K562 (cell line): ENCODE measurements around the gene IFNK. TPM values are rescaled to one million over a fixed set of nuclear protein-coding genes. Genes with fewer than 3 reads are reported as not detected.

ENCODE experiments used
- ATAC-seq: fragments of 200-7000 bp; cut with Tn5 transposase; 3 replicates; pipeline ENCODE4 v1.9.1; 2020; ENCODE audit warnings: moderate library complexity
- BruUV-seq: library from RNA; stranded (reverse); fragments of 400-500 nt; replicated peaks from 2 replicates; lab custom pipeline; 2021; lab: Mats Ljungman, UMichigan
- CTCF ChIA-PET: fragments of 300-600 bp; formaldehyde crosslinking; extraction: SDS; loops from one replicate; lab custom pipeline; 2021; ENCODE audit warnings: low intra/inter-chr PET ratio; lab: Yijun Ruan, JAX
- POLR2A ChIA-PET: fragments of 300-600, 350-650 bp; sonication (Branson Sonifier 250); formaldehyde crosslinking; extraction: SDS; loops from one replicate; lab custom pipeline; 2021; ENCODE audit warnings: antibody characterized with exemption, inconsistent platforms; lab: Yijun Ruan, JAX
- DNase-seq, 4 experiments: peaks; one replicate each; pipeline versions ENCODE4 v3.0.0 to v3.0.0-alpha.2; 2011 to 2018; ENCODE audit warnings: low spot score in 3 of 4, mixed read lengths in 3 of 4; ENCODE audit errors: extremely low read depth in 1 of 4
- FAIRE-seq: peaks from 2 replicates; lab custom pipeline; 2011; peaks lifted over from hg19 to GRCh38; lab: Jason Lieb, UNC
- H2AFZ ChIP-seq: 2 replicates; pipeline ENCODE4 v1.6.0; 2011; ENCODE audit warnings: low read depth, low read length, control low read depth, inconsistent platforms
- H3K27ac ChIP-seq: fragments of 200-600 bp; 3 replicates; pipeline ENCODE4 v1.8.0; 2011; ENCODE audit warnings: low read depth, mild to moderate bottlenecking, control low read depth, inconsistent platforms, low read length, moderate library complexity, mixed read lengths; ENCODE audit errors: extremely low read depth
- H3K27me3 ChIP-seq, 2 experiments: fragments of 300-600 bp in 1 of 2; 2 replicates in 1 of 2; 3 replicates in 1 of 2; pipeline versions ENCODE4 v1.6.0 to v1.8.0; 2011; ENCODE audit warnings: inconsistent platforms in 2 of 2, low read length in 2 of 2, mild to moderate bottlenecking in 1 of 2, mixed read lengths in 1 of 2, moderate library complexity in 1 of 2; ENCODE audit not compliant: control insufficient read depth in 2 of 2, insufficient read depth in 2 of 2
- H3K36me3 ChIP-seq: fragments of 300-600 bp; 3 replicates; pipeline ENCODE4 v1.8.0; 2011; ENCODE audit warnings: mild to moderate bottlenecking, low read length, inconsistent platforms; ENCODE audit not compliant: control insufficient read depth, insufficient read depth
- H3K4me1 ChIP-seq, 2 experiments: fragments of 200-600 bp in 1 of 2; replicated peaks in 1 of 2; 2 replicates in 1 of 2; 3 replicates in 1 of 2; pipeline versions ENCODE4 v1.5.1 to v1.8.0; 2011; ENCODE audit warnings: inconsistent platforms in 2 of 2, low read length in 2 of 2, mild to moderate bottlenecking in 1 of 2, mixed read lengths in 1 of 2, moderate library complexity in 1 of 2; ENCODE audit not compliant: control insufficient read depth in 2 of 2, insufficient read depth in 2 of 2
- H3K4me2 ChIP-seq: 2 replicates; pipeline ENCODE4 v1.6.1; 2011; ENCODE audit warnings: low read length, control low read depth, inconsistent platforms, mixed read lengths; ENCODE audit not compliant: insufficient read depth
- H3K4me3 ChIP-seq: fragments of 200-600 bp; sonication (generic), shearing (Covaris generic); 2 replicates; pipeline ENCODE4 v1.5.1; 2016; ENCODE audit warnings: control low read depth, inconsistent platforms
- H3K79me2 ChIP-seq: fragments of 200-600 bp; 3 replicates; pipeline ENCODE4 v1.8.0; 2011; ENCODE audit warnings: low read length, inconsistent platforms; ENCODE audit not compliant: control insufficient read depth, insufficient read depth
- H3K9ac ChIP-seq, 2 experiments: 2 replicates each; pipeline versions ENCODE4 v1.6.0 to v1.6.1; 2011; ENCODE audit warnings: low read depth in 2 of 2, low read length in 2 of 2, control low read depth in 1 of 2, inconsistent platforms in 1 of 2, mild to moderate bottlenecking in 1 of 2, mixed read lengths in 1 of 2; ENCODE audit not compliant: insufficient read depth in 1 of 2
- H3K9me1 ChIP-seq: one replicate; pipeline ENCODE4 v1.6.0; 2011; ENCODE audit warnings: inconsistent platforms, mild to moderate bottlenecking, low read length, moderate library complexity; ENCODE audit not compliant: control insufficient read depth, insufficient read depth
- H3K9me3 ChIP-seq: replicated peaks from 2 replicates; pipeline ENCODE4 v1.5.1; 2011; ENCODE audit warnings: low read depth, low read length, inconsistent platforms; ENCODE audit not compliant: control insufficient read depth, insufficient read depth
- H4K20me1 ChIP-seq: replicated peaks from 2 replicates; pipeline ENCODE4 v1.6.1; 2011; ENCODE audit warnings: low read length, inconsistent platforms, mixed read lengths; ENCODE audit not compliant: control insufficient read depth, insufficient read depth
- CAMTA2 ChIP-seq: fragments of 250-450 bp; sonication (Bioruptor Pico); conservative IDR thresholded peaks from 2 replicates; pipeline ENCODE4 v1.5.1; 2022
- EZH2 ChIP-seq: IDR thresholded peaks from 2 replicates; pipeline ENCODE4 v1.6.1; 2012; ENCODE audit warnings: low read depth, mild to moderate bottlenecking, inconsistent platforms, low read length, borderline replicate concordance
- HBP1 ChIP-seq: fragments of 450-650 bp; formaldehyde crosslinking; IDR thresholded peaks from 2 replicates; pipeline ENCODE4 v1.4.0; 2022; ENCODE audit warnings: missing genetic modification characterization
- NELFE ChIP-seq: IDR thresholded peaks from 2 replicates; pipeline ENCODE4 v1.6.1; 2011; ENCODE audit warnings: mild to moderate bottlenecking; ENCODE audit not compliant: insufficient read depth, insufficient read length
- NR2C2 ChIP-seq, 2 experiments: fragments of 200-800 bp in 1 of 2; sonication (Bioruptor generic) in 1 of 2; sonication (generic) in 1 of 2; formaldehyde crosslinking in 1 of 2; IDR thresholded peaks; 2 replicates each; pipeline versions ENCODE4 v1.6.1 to v1.8.0; 2016 to 2022; ENCODE audit warnings: mild to moderate bottlenecking in 1 of 2, missing compliant biosample characterization in 1 of 2, missing genetic modification characterization in 1 of 2, missing genetic modification reagents in 1 of 2
- PREB ChIP-seq: sonication (generic); formaldehyde crosslinking; IDR thresholded peaks from 2 replicates; pipeline ENCODE4 v1.8.1; 2023; ENCODE audit warnings: mild to moderate bottlenecking, missing genetic modification reagents
- RNF219 ChIP-seq: fragments of 250-450 bp; sonication (Bioruptor Pico); IDR thresholded peaks from 2 replicates; pipeline ENCODE4 v1.5.0; 2022; ENCODE audit warnings: mild to moderate bottlenecking
- SIN3B ChIP-seq: fragments of 450-650 bp; IDR thresholded peaks from 2 replicates; pipeline ENCODE4 v1.6.1; 2017; ENCODE audit warnings: low read depth, mild to moderate bottlenecking, moderate library complexity
- ZBTB12 ChIP-seq: fragments of 250-450 bp; sonication (Bioruptor Pico); IDR thresholded peaks from 2 replicates; pipeline ENCODE4 v1.4.0; 2020
- ZHX1 ChIP-seq: fragments of 150-350 bp; conservative IDR thresholded peaks from 2 replicates; pipeline ENCODE4 v1.6.1; 2014; ENCODE audit warnings: low read length
- ZKSCAN3 ChIP-seq: fragments of 250-450 bp; sonication (Bioruptor Pico); IDR thresholded peaks from 2 replicates; pipeline ENCODE4 v1.4.0; 2020
- ZNF143 ChIP-seq: sonication (generic); formaldehyde crosslinking; IDR thresholded peaks from 2 replicates; pipeline ENCODE4 v1.9.0; 2022; ENCODE audit warnings: mild to moderate bottlenecking, missing genetic modification reagents
- WGBS: fragments of 100-300 bp; shearing (Covaris generic); methylation state at CpG from one replicate; pipeline ENCODE4 v1.1.6; 2016; ENCODE audit warnings: low coverage, mixed read lengths; ENCODE audit not compliant: insufficient coverage; ENCODE audit errors: missing lambda C conversion rate; 5-methylcytosine and 5-hydroxymethylcytosine counted together
- in situ Hi-C: fragments of 300-500 bp; cut with MboI; formaldehyde crosslinking; loops from 4 replicates; pipeline ENCODE4 v1.15.0; 2018; ENCODE audit warnings: inconsistent platforms, mixed read lengths
- intact Hi-C: fragments of 100-400 bp; cut with micrococcal nuclease; formaldehyde crosslinking; loops from 2 replicates; pipeline ENCODE4 v1.14.2; 2022
- polyA plus RNA-seq, 8 experiments: library from polyadenylated mRNA; depleted of rRNA in 4 of 8; stranded (reverse) in 5 of 8; unstranded in 3 of 8; fragments of >200 nt; fragmentation: Nextera tagmentation in 2 of 8; fragmentation: Illumina TruSeq in 1 of 8; extraction: Ambion mirVana in 2 of 8; extraction: Trizol in 1 of 8; gene quantifications; 2 replicates each; pipeline versions ENCODE4 v1.2.1 to v1.2.3, GENCODE V29; 2011 to 2014; ENCODE audit warnings: inconsistent platforms in 1 of 8, missing spikeins in 1 of 8
- total RNA-seq, 7 experiments: library from RNA; depleted of rRNA in 6 of 7; stranded (reverse); fragments of >200 nt in 6 of 7; fragmentation: Illumina TruSeq in 2 of 7; extraction: Trizol in 2 of 7; gene quantifications; 2 replicates each; pipeline versions ENCODE4 v1.2.1 to v1.2.3, GENCODE V29; 2011 to 2021; ENCODE audit warnings: low replicate concordance in 1 of 7

The IFNK gene
- total and polyA plus RNA-seq, 9 of the 15 experiments (the other 6 are each of a cell fraction or from before 2014, with no cell fraction given), result 0.11 TPM; not detected in 8

GRCh38 chr9:27514551-27514950 lies 9.5 kb upstream of the IFNK start:
- peaks cover 80% of the 10 kb centered on the region for H3K79me2 ChIP-seq
- no peaks in the 10 kb centered on the region for H3K36me3 ChIP-seq
- in situ Hi-C loops, result no loop called here
- H3K27me3 ChIP-seq, result no peaks in the 10 kb centered on the region
- no peak overlapping the region for H2AFZ ChIP-seq
- BruUV-seq, result no TSS peak
- no peak overlapping the region for H3K9ac ChIP-seq
- H3K9me1 ChIP-seq, result no peaks in the 10 kb centered on the region
- no peak overlapping the region for H3K4me2 ChIP-seq
- no peaks in the 10 kb centered on the region for H4K20me1 ChIP-seq
- TF ChIP-seq CAMTA2 (CRISPR knock-in tag) (no peak), SIN3B (no peak), ZHX1 (no peak), PREB (CRISPR knock-in tag) (no peak), ZKSCAN3 (CRISPR knock-in tag) (no peak), NR2C2 (CRISPR knock-in tag; IDR thresholded peaks at IDR 0.05) (no peak), NR2C2 (tag; IDR thresholded peaks at IDR 0.05) (no peak), RNF219 (CRISPR knock-in tag) (no peak), ZNF143 (CRISPR knock-in tag) (no peak), EZH2 (no peak), HBP1 (no peak), NELFE (no peak), ZBTB12 (no peak)
- TF ChIP-seq, all 486 proteins: peak for 0
- no peak overlapping the region for H3K4me3 ChIP-seq
- no peak for ATAC-seq
- POLR2A ChIA-PET, result interaction anchor here (0.8 to 1.2 kb wide), 2 partner anchors 9 to 13 kb away, joined by 3 to 4 read pairs; no protein-coding TSS in a partner anchor
- H3K9me3 ChIP-seq, result no peaks in the 10 kb centered on the region
- intact Hi-C loops, result no loop called here
- no peak overlapping the region for H3K27ac ChIP-seq
- 100% methylated on average over 2 of the region's 2 CpGs for WGBS
- CTCF ChIA-PET, result no interaction called here
- no peak for DNase-seq
- H3K4me1 ChIP-seq, result peaks cover 0 to 2% of the 10 kb centered on the region in 2 experiments; a peak in 3 of 5 replicates
- FAIRE-seq, result no peak
